Mesothelial cell of epicardium (in vitro differentiated cells): Measurements from ENCODE around the gene B4GALT1. TPM values are rescaled to one million over a fixed set of nuclear protein-coding genes. Genes with fewer than 3 reads are reported as not detected.

Experiments
- DNase-seq, 2 experiments: peaks; one replicate each; pipeline ENCODE4 v3.0.0; 2021; ENCODE audit warnings: low spot score in 2 of 2; ENCODE audit not compliant: unreplicated experiment in 2 of 2
- H3K27ac Mint-ChIP-seq: 2 replicates; pipeline ENCODE4 v1.8.0; 2021; ENCODE audit warnings: mixed read lengths
- H3K27me3 Mint-ChIP-seq: 2 replicates; pipeline ENCODE4 v1.8.0; 2021; ENCODE audit warnings: low read depth, mixed read lengths
- H3K36me3 Mint-ChIP-seq: 2 replicates; pipeline ENCODE4 v1.8.0; 2021; ENCODE audit warnings: mixed read lengths
- H3K4me1 Mint-ChIP-seq: 2 replicates; pipeline ENCODE4 v1.8.0; 2021; ENCODE audit warnings: mixed read lengths
- H3K4me3 Mint-ChIP-seq: 2 replicates; pipeline ENCODE4 v1.8.0; 2021; ENCODE audit warnings: mild to moderate bottlenecking, moderate library complexity, mixed read lengths
- H3K9me3 Mint-ChIP-seq: 2 replicates; pipeline ENCODE4 v1.8.0; 2021; ENCODE audit warnings: mixed read lengths
- CTCF ChIP-seq: fragments of 200-600 bp; sonication (generic); IDR thresholded peaks from one replicate; pipeline ENCODE4 v1.5.0; 2021; ENCODE audit warnings: antibody characterized with exemption; ENCODE audit not compliant: unreplicated experiment
- total RNA-seq: library from RNA; stranded (reverse); gene quantifications from 3 replicates; pipeline ENCODE4 v1.2.1, GENCODE V29; 2021

Gene B4GALT1
- total RNA-seq, 1 donor from 2014 or later, result 78.3 TPM

DNA sequence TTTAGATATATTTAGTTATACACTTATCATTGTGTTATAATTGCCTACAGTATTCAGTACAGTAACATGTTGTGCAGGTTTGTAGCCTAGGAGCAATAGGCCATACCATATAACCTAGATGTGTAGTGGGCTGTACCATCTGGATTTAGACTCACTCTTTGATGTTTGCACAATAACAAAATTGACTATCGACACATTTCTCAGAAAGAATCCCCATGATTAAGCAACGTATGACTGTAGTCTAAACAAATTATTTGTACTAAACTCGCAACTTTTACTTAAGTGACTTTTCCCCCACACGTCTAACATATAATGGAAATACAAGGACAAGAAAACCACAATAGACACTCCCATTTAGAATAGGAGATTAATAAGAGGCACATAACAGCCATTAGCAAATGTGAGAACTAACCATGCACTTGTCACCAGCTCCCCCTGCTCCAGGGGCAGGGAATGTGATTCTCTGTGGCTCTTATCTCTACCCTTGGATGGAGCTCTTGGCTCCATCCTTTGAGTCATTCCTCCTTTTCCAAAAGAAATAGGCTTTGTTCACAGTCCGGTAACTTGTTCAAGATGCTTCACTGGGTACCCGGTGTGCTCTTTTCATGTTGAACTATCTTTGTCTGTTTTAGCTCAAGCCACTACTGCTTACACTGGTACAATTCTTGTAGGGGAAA lies 8.7 kb upstream of the B4GALT1 start:
- DNase-seq, result no peak
- Mint-ChIP-seq H3K36me3 (no peaks in the 10 kb centered on the region), H3K4me3 (no peak overlapping the region), H3K27me3 (no peaks in the 10 kb centered on the region), H3K9me3 (no peaks in the 10 kb centered on the region), H3K4me1 (peaks cover 14% of the 10 kb centered on the region), H3K27ac (no peak overlapping the region)
- TF ChIP-seq CTCF, result no peak

- Mint-ChIP-seq H3K27ac (peak overlapping the region; percentile 94), H3K27me3 (no peaks in the 10 kb centered on the region), H3K4me3 (peak overlapping the region; percentile 12), H3K9me3 (no peaks in the 10 kb centered on the region), H3K36me3 (no peaks in the 10 kb centered on the region), H3K4me1 (peaks cover 27% of the 10 kb centered on the region)
- DNase-seq, result no peak
- no peak for TF ChIP-seq CTCF
Observed at GRCh38 chr9:33172256-33173238, 5.4 kb upstream of the B4GALT1 start.

GRCh38 chr9:33170464-33171415 lies 3.6 kb upstream of the B4GALT1 start:
- Mint-ChIP-seq H3K36me3 (no peaks in the 10 kb centered on the region), H3K4me1 (peaks cover 33% of the 10 kb centered on the region), H3K4me3 (no peak overlapping the region), H3K9me3 (no peaks in the 10 kb centered on the region), H3K27me3 (no peaks in the 10 kb centered on the region), H3K27ac (peak overlapping the region; percentile 12)
- no peak for DNase-seq
- TF ChIP-seq CTCF, result no peak

- Mint-ChIP-seq H3K4me3 (peak overlapping the region; percentile 81), H3K27me3 (no peaks in the 10 kb centered on the region), H3K4me1 (peaks cover 49% of the 10 kb centered on the region), H3K27ac (peak overlapping the region; percentile 3), H3K9me3 (no peaks in the 10 kb centered on the region), H3K36me3 (no peaks in the 10 kb centered on the region)
- no peak for TF ChIP-seq CTCF
- peak in 1 of 2 experiments; percentile 17 for DNase-seq
Observed at GRCh38 chr9:33168941-33169544, 1.9 kb upstream of the B4GALT1 start.

DNA sequence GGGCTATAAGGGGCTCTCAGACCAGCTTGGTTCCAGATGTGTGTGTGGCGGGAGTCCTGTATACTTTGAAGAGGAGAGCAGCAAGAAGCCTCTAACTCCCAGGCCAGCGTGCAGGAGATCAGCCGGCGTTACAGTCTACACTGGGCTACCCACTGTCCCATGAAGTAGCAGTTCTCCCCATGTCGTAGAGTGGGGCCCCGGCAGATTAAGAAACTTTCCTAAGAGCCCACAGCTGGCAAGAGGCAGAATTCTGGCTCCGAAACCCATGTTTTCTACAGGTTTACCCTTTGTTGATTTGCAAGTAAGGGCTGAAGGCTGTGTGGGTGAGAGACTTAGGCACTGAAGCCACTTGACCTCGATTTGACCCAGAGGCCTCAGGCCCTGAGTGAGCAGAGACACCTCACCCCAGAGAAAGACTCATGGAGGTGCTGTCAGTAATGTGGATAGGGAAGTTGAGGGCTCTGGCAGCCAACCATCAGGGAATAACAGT lies 881 bp upstream of the B4GALT1 start:
- Mint-ChIP-seq H3K27me3 (no peaks in the 10 kb centered on the region), H3K4me3 (peak overlapping the region; percentile 81), H3K27ac (peak overlapping the region; percentile 92), H3K9me3 (no peaks in the 10 kb centered on the region), H3K4me1 (peaks cover 59% of the 10 kb centered on the region), H3K36me3 (no peaks in the 10 kb centered on the region)
- peak in 1 of 2 experiments; percentile 51 for DNase-seq
- no peak for TF ChIP-seq CTCF
